PFSK-1 (cell line): ENCODE data around the gene CBY2.

ENCODE experiments used
- SIN3A ChIP-seq: IDR thresholded peaks from 2 replicates; pipeline ENCODE4 v1.6.1; 2012; ENCODE audit warnings: mild to moderate bottlenecking, low read length, moderate library complexity, borderline replicate concordance; ENCODE audit not compliant: insufficient read depth
- TAF1 ChIP-seq: IDR thresholded peaks from 2 replicates; pipeline ENCODE4 v1.6.1; 2012; ENCODE audit warnings: low read length, control low read depth, borderline replicate concordance; ENCODE audit not compliant: insufficient read depth

DNA sequence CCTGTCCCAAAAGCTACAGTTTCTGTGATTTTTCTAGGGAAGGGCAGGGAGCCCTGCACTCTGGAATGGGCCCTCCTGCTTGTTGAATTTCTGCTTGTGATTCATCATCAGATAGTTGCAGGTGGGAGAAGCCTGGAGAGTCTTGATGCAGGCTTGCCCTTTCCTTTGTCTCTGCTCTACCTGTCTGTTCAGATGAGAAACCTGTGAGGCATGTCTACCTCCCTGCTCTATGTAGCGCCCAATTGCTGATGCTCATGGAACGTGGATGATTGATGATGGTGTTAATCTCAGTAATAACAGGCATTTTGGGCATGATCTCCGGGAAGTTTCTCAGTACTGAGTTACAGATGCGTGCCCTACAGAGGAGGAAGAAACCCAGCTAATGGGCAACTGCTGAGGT is 10.9 kb upstream of the CBY2 start:
- no peak for TF ChIP-seq SIN3A
- TF ChIP-seq TAF1: no peak
